GM10266 (cell line): ENCODE results near the gene DVL1.

ENCODE experiments used
- DNase-seq: peaks from one replicate; pipeline ENCODE4 v3.0.0; 2012; ENCODE audit errors: extremely low spot score
- TF ChIP-seq, protein P1 (sequence below): IDR thresholded peaks from 2 replicates; pipeline ENCODE4 v1.5.1; 2012; ENCODE audit warnings: mild to moderate bottlenecking, low read depth; ENCODE audit not compliant: control insufficient read depth, insufficient read depth; ENCODE audit errors: missing control alignments

DVL1 gene

DNA sequence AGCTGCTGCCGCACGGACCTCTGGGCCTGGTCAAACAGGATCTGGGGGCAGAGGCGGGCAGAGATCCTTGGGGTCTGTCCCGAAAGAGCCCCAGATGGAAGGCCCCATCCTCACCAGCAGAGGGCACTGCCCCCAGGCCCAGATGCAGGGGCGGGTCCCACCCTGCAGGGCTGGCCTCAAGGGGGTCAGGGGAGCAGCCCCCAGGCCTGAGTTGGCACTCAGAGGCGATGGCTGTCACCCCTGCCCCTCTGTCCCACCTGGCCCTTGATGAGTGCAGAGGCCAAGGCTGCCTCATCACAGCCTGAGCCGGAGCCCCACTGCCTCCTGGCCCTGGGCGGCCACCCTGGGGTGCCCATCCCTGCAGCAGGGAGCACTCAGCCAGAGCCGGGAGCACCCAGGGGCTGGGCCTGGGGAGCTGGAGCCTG lies 47.2 kb downstream of the DVL1 start:
- no peak for DNase-seq
- TF ChIP-seq, protein P1, sequence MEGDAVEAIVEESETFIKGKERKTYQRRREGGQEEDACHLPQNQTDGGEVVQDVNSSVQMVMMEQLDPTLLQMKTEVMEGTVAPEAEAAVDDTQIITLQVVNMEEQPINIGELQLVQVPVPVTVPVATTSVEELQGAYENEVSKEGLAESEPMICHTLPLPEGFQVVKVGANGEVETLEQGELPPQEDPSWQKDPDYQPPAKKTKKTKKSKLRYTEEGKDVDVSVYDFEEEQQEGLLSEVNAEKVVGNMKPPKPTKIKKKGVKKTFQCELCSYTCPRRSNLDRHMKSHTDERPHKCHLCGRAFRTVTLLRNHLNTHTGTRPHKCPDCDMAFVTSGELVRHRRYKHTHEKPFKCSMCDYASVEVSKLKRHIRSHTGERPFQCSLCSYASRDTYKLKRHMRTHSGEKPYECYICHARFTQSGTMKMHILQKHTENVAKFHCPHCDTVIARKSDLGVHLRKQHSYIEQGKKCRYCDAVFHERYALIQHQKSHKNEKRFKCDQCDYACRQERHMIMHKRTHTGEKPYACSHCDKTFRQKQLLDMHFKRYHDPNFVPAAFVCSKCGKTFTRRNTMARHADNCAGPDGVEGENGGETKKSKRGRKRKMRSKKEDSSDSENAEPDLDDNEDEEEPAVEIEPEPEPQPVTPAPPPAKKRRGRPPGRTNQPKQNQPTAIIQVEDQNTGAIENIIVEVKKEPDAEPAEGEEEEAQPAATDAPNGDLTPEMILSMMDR, result peak; percentile 52

DNA sequence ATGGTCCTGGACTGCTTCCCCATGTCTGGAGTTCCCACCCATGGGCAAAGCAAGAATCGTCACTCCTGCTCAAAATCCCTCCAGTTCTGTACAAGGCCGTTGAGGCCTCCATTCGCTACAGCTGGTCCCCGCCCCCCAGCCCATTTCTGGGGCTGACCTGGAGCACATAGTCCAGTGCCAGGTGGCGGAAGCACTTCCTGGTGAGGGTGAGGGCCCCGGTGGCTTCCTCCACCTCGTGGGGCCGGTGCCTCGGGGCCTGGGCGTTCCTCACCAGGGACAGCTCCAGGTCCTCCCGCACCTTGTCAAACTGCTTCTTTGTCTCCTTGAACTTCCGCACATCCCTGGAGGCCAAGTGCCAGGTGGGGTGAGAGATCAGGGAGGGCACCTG lies 48.9 kb downstream of the DVL1 start:
- no peak for DNase-seq
- TF ChIP-seq, protein P1, result no peak

DNA sequence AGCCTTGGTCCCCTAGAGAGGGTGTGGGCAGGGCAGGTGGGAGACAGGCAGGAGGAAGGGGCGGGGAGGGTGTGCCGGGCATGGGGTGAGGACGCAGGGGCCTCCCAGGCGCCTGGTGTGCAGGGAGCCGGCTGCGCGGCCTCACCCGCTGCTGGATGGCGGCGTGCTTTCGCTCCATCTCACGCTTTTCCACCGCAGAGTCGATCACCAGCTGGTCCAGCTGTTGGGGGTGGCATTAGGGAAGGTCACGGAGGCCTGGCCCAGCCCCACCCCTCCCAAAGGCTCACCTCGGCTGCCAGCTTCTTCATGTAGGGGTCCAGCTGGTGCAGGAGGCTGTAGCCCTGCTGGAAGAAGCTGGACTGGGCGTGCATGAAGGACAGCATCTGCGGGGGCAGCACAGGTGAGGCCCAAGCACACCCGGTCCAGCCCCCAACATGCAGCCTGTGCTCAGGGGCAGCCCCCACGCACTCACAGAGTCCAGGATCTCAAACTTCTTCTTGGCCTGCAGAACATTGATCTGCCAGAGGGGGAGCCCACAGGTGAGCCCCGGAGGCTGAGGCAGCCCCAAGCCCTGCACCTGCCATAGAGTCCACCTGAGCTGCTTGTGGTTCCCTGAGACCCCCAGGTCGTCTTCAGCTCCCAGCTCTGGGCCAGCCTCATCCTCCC lies 49.4 kb downstream of the DVL1 start:
- no peak for DNase-seq

GRCh38 chr1:1298861-1299685 lies 50.1 kb downstream of the DVL1 start:
- DNase-seq, result no peak
- TF ChIP-seq, protein P1, result no peak

More for the DNA sequence above, 49.4 kb downstream of the DVL1 start:
- TF ChIP-seq, protein P1, result peak; percentile 56

DNA sequence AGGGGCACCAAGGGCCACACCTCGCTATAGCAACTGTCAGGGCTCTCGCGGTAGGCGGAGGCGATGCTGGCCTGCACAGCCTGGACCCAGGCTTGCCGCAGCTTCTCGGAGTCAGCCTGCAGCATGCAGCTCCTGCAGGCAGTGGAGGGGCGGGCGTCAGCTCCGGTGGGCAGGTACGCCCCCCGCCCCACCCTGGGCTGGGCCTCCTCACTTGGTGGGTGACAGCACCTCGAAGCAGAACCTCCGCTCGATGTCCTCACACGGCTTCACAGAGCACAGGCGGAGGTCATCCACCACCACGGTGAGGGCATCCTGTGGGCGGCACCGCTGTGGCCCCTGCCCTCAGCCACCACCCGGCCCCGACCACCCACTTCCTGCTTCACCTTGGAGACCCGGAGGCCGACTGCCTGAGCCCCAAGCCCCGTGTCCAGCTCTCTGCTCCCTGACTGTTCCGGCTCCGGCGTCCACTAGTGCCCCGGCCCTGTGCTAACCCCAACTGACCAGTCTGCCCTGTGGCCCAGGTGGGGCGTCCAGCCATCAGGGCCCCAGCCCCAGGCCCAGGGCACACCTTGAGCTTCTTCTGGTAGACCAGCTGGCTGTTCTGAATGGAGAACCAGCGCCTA lies 51.3 kb downstream of the DVL1 start:
- TF ChIP-seq, protein P1, result no peak
- DNase-seq, result no peak

DNA sequence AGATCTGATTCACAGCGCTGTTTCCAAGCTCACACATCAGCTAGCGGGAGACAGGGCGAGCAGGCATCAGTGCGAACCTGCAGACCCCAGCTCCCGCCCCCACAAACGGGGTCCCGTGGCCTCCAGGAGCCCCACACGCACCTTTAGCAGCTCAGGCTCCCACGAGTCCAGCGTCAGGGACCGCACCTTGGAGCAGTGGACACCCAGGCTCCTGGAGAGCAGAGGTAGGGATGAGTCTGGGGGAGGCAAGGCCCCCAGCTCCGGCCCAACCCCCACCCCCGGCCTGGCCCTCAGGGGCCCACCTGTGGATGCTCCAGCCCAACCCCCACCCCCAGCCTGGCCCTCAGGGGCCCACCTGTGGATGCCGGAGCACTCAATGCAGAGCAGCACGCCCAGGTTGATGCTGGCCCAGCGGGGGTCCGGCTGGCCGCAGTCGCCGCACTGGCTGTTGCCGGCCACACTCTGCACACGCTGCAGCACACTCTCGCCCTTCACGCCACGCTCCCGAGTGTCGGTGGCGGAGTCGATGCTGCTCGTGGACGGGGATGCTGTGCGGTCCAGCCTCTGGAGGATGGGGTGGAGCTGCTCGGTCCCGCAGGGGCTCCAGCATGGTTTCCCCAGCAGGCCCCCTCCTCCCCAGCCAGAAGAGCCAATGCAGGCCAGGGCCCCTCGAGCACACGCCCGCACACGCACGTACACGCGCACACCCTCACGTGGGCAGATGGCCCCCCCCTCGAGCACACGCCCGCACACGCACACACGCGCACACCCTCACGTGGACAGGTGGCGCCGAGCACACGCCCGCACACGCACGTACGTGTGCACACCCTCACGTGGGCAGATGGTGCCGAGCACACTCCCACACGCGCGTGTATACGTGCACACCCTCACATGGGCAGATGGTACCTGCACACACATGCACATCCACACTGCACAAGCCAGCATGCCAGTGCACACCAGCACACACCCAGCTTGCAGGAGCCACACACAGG lies 52.9 kb downstream of the DVL1 start:
- DNase-seq, result no peak
- TF ChIP-seq, protein P1, result no peak
